ENCODE measurements around the gene YARS1.

DNA sequence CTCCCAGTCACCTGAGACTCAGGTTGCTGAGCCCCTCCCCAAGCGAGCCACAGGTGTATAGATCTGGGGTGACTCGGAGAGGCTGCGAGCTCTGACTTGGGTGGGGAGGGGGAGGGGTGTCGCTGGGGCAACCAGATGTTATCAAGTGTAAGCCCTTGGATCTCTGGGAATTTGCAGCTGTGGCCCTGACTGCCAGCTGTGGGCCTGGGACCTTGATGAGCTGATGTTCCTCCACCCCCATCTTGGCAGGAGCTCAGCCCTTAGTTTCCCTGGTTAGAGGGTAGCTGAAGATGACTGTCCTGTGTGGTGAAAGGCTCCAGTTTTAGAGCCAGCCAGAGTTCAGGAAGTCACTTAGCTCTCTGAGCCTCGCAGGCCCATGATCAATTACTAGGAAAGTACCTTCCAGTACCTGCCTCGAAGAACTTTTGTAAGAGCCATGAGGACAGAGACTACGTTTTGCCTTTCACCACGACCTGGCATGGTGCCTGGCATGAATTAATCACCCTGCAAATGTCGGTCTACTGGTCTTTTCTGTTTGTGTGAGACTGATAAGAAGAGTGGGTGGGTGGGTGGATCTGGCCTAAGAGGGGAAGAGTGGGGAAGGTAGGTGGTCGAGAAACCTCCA, 55.8 kb downstream of the YARS1 start:
- TF ChIP-seq POLR2AphosphoS5 (IDR thresholded peaks at IDR 0.05; ENCODE audit: low read depth) (no peak), EZH2 (IDR thresholded peaks at IDR 0.05; ENCODE audit: low read depth, unreplicated experiment) (no peak), NANOG (IDR thresholded peaks at IDR 0.05; ENCODE audit: borderline replicate concordance) (no peak), JUNB (IDR thresholded peaks at IDR 0.05; ENCODE audit: unreplicated experiment) (no peak)
- TF ChIP-seq, protein P1, sequence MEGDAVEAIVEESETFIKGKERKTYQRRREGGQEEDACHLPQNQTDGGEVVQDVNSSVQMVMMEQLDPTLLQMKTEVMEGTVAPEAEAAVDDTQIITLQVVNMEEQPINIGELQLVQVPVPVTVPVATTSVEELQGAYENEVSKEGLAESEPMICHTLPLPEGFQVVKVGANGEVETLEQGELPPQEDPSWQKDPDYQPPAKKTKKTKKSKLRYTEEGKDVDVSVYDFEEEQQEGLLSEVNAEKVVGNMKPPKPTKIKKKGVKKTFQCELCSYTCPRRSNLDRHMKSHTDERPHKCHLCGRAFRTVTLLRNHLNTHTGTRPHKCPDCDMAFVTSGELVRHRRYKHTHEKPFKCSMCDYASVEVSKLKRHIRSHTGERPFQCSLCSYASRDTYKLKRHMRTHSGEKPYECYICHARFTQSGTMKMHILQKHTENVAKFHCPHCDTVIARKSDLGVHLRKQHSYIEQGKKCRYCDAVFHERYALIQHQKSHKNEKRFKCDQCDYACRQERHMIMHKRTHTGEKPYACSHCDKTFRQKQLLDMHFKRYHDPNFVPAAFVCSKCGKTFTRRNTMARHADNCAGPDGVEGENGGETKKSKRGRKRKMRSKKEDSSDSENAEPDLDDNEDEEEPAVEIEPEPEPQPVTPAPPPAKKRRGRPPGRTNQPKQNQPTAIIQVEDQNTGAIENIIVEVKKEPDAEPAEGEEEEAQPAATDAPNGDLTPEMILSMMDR (conservative IDR thresholded peaks at IDR 0.05; ENCODE audit: low read depth in 2 of 2): no peak
- TF ChIP-seq, protein P2, sequence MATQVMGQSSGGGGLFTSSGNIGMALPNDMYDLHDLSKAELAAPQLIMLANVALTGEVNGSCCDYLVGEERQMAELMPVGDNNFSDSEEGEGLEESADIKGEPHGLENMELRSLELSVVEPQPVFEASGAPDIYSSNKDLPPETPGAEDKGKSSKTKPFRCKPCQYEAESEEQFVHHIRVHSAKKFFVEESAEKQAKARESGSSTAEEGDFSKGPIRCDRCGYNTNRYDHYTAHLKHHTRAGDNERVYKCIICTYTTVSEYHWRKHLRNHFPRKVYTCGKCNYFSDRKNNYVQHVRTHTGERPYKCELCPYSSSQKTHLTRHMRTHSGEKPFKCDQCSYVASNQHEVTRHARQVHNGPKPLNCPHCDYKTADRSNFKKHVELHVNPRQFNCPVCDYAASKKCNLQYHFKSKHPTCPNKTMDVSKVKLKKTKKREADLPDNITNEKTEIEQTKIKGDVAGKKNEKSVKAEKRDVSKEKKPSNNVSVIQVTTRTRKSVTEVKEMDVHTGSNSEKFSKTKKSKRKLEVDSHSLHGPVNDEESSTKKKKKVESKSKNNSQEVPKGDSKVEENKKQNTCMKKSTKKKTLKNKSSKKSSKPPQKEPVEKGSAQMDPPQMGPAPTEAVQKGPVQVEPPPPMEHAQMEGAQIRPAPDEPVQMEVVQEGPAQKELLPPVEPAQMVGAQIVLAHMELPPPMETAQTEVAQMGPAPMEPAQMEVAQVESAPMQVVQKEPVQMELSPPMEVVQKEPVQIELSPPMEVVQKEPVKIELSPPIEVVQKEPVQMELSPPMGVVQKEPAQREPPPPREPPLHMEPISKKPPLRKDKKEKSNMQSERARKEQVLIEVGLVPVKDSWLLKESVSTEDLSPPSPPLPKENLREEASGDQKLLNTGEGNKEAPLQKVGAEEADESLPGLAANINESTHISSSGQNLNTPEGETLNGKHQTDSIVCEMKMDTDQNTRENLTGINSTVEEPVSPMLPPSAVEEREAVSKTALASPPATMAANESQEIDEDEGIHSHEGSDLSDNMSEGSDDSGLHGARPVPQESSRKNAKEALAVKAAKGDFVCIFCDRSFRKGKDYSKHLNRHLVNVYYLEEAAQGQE (IDR thresholded peaks at IDR 0.05; ENCODE audit: unreplicated experiment): no peak
